ENCODE results near the gene ARID1B.

The ARID1B gene

GRCh38 chr6:156774863-156775405 is 2.2 kb upstream of the ARID1B start:
- no peak for DNase-seq

DNA sequence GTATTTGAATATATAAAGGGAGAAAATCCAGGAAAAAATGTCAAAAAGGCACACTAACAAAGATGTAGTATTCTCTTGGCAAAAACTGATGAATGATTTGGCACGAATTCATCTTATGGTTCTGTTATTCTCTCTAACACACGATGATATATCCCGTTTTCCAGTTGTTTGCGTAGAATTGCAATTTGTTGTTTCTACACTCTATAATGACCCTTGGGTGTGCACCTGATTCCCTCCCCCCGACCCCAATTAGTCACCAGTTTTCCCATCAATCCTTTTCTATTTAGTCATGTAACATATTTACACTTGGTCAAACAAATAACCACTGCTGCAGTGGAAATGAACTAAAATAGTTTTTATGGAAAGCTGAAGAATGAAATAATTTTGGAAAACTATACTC is 1.5 kb upstream of the ARID1B start:
- DNase-seq: no peak

DNA sequence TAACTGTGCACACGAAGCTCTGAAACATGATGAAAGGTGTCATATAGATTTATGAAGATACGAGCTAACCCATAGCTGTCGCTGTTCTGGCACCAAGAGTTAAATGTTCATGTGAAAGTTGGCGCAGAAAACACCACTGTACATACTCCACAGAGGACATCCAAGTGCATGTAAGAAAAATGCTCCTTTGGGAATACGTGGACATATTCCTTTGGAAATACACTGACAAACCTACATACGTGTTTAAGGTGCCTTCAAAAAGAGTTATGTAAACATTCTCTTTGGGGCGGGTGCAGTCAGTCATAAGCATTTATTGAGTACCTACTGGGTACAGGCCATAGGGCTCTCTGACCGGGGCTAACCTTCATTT is 723 bp upstream of the ARID1B start:
- peak in 1 of 2 donors; percentile 61 for DNase-seq

DNA sequence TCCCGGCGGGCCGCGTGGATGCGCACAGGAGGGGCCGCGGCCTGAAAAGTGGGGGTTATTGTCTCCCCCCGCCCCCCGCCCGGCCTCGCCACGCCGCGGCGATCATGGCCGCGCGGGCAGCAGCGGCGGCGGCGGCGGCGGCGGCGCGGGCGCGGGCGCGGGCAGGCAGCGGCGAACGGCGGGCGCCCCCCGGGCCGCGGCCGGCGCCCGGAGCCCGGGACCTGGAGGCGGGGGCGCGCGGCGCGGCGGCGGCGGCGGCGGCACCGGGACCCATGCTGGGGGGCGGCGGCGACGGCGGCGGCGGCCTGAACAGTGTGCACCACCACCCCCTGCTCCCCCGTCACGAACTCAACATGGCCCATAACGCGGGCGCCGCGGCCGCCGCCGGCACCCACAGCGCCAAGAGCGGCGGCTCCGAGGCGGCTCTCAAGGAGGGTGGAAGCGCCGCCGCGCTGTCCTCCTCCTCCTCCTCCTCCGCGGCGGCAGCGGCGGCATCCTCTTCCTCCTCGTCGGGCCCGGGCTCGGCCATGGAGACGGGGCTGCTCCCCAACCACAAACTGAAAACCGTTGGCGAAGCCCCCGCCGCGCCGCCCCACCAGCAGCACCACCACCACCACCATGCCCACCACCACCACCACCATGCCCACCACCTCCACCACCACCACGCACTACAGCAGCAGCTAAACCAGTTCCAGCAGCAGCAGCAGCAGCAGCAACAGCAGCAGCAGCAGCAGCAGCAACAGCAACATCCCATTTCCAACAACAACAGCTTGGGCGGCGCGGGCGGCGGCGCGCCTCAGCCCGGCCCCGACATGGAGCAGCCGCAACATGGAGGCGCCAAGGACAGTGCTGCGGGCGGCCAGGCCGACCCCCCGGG is 637 bp downstream of the ARID1B start:
- peak; percentile 67 to 68 for DNase-seq

DNA sequence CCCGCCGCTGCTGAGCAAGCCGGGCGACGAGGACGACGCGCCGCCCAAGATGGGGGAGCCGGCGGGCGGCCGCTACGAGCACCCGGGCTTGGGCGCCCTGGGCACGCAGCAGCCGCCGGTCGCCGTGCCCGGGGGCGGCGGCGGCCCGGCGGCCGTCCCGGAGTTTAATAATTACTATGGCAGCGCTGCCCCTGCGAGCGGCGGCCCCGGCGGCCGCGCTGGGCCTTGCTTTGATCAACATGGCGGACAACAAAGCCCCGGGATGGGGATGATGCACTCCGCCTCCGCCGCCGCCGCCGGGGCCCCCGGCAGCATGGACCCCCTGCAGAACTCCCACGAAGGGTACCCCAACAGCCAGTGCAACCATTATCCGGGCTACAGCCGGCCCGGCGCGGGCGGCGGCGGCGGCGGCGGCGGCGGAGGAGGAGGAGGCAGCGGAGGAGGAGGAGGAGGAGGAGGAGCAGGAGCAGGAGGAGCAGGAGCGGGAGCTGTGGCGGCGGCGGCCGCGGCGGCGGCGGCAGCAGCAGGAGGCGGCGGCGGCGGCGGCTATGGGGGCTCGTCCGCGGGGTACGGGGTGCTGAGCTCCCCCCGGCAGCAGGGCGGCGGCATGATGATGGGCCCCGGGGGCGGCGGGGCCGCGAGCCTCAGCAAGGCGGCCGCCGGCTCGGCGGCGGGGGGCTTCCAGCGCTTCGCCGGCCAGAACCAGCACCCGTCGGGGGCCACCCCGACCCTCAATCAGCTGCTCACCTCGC is 1.5 kb downstream of the ARID1B start:
- DNase-seq: peak; percentile 45 to 51

- DNase-seq: peak; percentile 34 to 48
Measured at GRCh38 chr6:156779206-156780094, 2.3 kb downstream of the ARID1B start.

- DNase-seq: peak; percentile 76 to 83
Measured at GRCh38 chr6:156780102-156780641, 3.0 kb downstream of the ARID1B start.

- DNase-seq: peak in 1 of 2 donors; percentile 35
Measured at GRCh38 chr6:156780962-156781853, 4.0 kb downstream of the ARID1B start.

DNA sequence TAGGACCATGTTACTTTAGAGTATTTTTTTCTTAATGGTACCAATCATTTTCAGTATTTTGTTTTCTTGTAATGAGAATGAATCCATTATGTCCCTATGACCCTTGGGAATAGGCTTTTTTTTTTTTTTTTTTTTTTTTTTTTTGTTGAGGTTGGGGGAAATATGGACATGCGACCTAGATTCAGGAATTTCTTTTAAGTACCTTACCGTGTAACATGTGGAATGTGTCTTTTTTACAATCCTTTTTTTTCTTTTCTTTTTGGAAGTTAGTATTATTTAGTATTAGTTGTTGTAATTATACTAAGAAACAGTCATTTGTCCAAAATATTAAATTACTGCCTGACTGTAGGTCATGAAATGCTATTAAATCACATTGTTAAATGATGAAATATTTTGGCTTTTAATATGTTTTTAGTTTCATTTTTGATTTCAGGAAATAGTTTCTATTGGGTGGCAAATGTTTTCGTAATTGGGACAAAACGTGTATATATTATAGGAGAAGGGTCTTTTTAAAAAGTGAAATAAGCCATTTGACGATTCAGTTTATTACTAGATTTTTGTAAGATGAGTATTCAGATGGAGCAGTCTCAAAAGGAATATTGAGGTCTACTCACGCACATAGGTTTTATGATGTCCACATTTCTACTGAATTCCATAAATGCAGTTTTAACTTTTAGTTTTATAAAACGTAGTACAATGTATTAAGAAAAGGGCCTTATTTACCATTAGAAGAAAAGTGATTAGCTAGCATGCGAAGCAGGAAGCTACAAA is 4.9 kb downstream of the ARID1B start:
- DNase-seq: peak in 1 of 2 donors; percentile 59

DNA sequence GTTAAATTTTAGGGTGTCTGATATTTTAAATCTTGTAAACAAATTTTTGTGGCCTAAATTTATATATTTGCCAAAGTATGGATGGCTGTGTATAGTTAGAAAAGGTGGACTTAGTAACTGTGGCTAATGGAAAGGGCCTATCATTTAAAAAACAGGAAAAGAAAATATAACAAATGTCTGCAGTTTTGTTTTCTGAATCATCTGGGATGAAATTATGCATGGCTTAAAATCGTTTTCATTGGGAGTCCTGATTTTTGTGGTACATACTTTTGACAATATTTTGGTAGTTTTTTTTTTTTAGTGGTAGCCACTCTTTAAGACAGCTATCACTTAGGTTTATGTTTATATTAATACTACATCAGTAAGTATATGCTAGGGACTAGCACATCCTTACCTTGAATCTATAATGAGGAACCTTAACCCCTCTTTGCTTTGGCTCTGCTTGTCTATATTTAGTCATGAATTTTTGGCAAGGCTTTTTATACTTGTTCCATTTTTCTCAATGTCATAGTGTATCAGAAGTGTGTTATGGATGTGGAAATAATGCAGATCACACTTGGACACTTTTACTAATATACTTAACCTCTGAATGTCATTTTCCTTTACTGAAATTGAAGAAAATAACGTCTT is 5.6 kb downstream of the ARID1B start:
- DNase-seq: no peak

- no peak for DNase-seq
Measured at GRCh38 chr6:156783958-156784357, 6.8 kb downstream of the ARID1B start.

DNA sequence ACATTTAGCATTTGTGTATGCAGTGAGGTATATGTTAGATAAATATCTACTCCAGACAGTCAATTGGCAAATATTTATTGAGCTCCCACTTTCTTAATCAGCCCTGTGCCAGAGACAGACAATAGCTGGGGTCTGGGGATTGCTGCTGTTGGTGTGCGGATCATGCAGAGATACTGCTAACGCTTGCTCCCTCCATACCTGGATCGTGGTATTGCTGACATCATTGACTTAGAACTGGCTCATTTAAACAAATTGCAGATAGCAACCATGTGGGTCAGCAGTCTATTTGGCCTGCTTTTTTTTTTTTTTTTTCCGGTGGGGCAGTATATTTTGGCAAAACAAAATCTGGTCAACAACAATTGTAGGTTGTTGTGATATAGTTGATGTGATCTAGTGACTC is 9.5 kb downstream of the ARID1B start:
- no peak for DNase-seq

GRCh38 chr6:156787569-156788492 is 10.7 kb downstream of the ARID1B start:
- DNase-seq: no peak

DNA sequence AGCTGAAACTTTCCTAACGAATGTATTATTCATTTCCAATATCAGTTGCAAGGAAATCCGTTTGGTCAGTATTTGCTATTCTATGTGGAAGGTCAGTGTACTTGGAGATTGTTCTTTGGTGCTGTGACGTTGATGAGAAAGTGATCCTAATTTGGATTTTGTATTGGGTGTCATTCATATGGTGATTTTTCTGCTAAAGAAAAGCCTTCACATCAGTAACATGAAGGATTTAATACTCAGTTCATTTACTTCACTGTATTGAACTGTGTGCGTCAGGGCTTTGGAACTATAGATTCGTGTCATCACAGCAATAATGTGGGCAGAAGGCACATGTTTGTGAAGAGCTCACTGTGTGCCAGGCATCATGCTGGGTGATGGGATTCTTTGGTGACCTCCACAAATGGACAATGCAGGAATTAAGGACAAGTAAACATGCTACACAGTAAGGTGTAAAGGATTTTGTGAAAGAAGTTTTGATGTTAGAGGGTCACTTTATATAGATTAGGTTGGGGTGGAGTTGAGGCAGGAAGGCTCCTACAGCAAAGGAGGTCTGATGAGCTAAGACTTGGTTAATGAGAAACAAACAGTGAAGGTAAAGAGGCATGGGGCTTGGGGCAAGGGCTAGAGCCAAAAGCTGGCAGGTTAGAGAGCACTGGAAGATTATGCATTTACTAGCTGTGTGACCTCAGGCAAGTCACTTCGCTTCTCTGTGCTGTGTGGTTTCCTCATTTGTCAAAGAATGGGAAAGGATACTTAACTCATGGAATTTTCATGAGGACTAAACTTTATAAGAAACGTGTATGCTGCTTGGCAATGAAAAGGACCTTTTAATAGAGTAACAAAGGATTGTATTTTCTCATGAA is 12.1 kb downstream of the ARID1B start:
- no peak for DNase-seq

GRCh38 chr6:156790711-156791319 is 13.6 kb downstream of the ARID1B start:
- DNase-seq: no peak

- peak in 1 of 2 donors; percentile 47 for DNase-seq
Measured at GRCh38 chr6:156791320-156791850, 14.2 kb downstream of the ARID1B start.

DNA sequence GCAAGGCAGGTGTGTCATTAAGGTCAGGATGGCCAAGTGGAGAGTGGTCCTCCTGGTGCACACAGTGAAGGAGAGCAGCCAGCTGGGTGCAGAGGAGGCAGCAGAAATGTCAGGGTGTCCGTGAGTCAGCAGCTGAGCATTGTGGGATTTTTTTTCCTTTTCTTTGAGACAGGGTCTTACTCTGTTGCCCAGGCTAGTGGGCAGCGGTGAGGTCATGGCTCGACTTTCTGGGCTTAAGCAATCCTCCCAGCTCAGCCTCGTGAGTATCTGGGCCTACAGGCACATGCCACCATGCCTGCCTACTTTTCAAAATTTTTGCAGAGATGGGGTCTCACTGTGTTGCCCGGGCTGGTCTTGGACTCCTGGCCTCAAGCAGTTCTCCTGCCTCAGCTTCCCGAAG is 16.0 kb downstream of the ARID1B start:
- DNase-seq: no peak

Data from CD4-positive, alpha-beta T cell treated with Interleukin-4 for 1 hour (primary cell).